Inflammatory macrophage treated with lipopolysaccharide for 4 hours (primary cell): ENCODE results near the gene LRRN4.
A peak's percentile ranks its signal among the peaks of the same experiment; 100 is the strongest.
"Not testable (repeated sequence)": the region's sequence is repeated elsewhere in the genome, so short reads cannot be mapped to it uniquely, and the experiment has no call there.

Source experiments
- DNase-seq: peaks from one replicate; pipeline ENCODE4 v3.0.0-alpha.2; 2020

The LRRN4 gene

GRCh38 chr20:6058684-6059295 lies 4.9 kb upstream of the LRRN4 start:
- DNase-seq, result no peak

DNA sequence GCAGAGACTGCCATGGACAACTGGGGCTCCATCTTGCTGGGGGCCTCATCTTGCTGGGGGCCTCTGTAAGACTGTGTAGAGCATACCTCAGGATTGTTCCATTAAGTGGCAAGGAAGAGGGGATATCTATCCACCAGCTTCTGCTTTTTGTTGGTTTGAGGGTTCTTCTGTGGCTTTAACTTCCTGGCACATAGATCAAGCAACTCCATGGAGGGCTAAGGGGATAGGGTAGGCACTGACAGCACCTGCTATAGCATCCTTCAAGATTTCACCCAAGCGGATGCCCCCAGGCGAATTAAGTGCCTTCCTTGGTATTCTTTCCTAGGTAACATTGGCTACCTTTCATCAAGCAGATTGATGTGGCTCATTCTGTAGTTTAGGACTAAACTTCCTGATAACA lies 3.8 kb upstream of the LRRN4 start:
- DNase-seq, result no peak

DNA sequence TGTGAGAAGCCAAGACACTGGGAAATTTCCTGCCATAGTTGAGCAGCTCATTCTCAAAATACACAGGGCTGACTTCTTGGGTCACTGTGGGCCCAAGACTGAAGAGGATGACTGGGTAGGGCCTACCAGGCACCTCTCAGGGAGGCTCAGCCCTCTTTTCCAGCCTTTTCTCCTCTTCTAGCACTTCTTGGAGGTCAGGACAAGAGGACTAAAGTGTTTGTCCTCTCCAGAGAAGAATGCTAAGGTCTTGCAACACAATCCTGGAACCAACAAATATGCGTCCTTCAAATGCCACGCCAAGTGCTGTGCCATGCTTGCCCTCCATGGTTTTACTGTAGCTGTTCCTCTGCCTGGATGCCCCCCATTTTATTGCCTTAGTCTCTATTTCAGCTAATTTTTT lies 3.3 kb upstream of the LRRN4 start:
- DNase-seq, result no peak

DNA sequence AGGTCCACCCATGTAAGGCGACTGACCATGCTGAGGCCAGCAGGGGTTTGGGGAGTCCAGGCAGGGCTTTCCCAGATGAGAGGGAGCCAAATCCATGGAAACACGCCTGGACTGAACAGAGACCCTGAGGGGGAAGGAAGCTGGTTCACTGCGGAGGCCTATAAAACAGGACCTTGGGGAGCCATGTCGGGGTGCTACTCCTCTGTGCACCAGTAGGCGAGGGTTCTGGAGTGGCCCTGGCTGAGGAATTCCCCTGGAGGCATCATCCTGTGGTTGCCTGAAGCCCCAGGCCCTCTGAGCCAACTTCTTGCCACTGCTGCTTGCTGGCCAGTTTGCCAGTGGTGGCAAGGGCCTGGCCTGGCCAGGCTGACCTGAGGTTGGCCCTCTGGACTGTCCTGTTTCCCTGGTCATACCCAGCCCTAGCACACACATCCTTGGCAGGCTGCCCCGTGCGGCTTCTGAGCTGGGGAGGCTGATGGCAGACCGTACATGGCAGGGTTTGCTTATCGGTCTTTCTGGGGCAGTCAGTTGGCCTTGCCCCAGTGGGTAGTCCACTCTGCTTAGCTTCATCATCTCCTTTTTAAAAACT lies 2.2 kb upstream of the LRRN4 start:
- no peak for DNase-seq

DNA sequence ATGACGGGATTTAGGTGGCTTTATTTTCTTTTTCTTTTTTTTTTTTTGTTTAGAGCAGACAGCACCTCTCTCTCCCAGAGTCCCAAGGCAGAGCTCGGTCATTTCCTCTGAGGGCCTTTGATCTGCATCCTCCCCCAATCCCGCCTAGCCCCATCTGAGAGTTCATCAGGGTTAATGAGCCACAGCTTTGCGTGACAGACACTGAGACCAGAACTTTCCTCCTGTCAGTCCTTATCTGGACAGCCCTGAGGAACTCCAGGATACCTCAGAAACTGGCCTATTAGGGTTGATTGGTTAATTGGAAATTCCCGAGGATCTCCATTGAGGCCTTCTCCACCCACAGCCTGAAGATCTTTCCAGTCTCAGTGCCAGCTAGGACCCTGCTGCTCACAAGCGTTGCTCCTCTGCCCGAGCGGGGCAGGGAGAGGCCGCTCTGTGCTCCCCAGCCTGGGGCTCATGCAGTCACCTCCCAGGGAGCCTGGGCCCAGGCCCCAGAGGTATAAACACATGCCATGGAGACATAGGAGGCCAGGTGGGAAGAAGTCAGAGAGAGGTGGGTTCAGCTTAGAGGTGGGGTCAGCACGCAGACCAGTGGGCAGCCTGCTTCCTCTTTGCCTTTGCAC lies 1.4 kb upstream of the LRRN4 start:
- no peak for DNase-seq

DNA sequence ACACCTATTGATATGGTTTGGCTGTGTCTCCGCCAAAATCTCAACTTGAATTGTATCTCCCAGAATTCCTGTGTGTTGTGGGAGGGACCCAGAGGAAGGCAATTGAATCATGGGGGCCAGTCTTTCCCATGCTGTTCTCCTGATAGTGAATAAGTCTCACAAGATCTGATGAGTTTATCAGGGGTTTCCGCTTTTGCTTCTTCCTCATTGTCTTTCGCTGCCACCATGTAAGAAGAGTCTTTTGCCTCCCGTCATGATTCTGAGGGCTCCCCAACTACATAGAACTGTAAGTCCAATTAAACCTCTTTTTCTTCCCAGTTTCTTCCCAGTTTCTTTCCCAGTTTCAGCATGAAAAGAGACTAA lies 810 bp upstream of the LRRN4 start:
- peak; percentile 13 for DNase-seq

DNA sequence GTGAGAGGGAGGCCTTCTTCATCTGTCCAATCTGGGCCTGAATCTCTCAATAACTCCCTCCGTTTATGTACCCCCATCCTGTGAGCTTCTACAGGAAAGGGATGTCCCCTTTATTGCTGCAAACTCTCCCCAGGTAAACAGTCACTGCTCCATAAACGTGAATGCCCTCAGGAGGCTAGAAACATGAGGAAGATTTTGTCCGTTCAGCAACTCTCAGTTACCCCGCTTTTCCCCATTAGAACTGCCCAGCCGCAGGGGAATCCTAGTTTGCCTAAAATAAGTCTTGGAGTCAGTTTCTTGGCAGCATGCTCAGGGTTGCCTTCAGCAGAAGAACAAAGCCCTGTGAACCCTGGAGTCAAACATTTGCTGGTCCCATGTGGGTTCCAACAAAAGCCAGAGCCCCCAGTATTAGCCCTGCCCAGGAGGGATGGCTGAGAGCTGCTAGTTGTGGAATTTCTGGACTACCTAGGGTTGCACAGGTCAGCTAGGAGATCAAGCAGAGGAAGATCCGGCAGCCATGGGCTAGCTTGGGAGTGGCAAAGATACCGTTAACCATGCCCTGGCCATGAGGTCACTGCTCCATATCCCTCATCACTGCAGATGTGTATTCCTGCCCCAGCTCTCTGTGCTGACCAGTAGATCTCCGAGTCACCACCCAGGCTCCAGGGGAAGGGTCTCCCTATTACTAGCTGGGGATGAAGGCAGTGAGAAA lies 640 bp downstream of the LRRN4 start:
- DNase-seq, result no peak

- DNase-seq, result no peak
These were observed 2.4 kb downstream of the LRRN4 start for GRCh38 chr20:6051505-6051904.

GRCh38 chr20:6048391-6048790 lies 5.5 kb downstream of the LRRN4 start:
- DNase-seq, result no peak

- no peak for DNase-seq
These were observed 7.4 kb downstream of the LRRN4 start for GRCh38 chr20:6046432-6046831.

DNA sequence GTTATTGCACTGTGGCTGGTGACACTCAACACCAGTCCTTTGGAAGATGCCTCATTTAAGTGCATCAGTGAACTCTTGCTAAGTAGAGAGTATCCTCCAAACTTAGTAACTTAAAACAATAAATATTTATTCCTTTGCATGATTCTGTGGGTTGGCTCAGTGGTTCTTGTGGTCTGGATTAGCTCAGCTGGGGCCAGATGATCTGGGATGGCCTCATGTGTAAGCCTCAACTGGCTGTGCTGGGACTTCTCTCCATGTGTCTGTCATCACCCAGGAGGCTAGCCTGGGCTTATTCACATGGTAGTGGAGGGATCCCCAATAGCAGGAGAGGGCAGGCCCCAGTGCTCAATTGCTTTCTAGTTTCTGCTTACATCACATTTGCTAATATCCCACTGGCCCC lies 8.3 kb downstream of the LRRN4 start:
- DNase-seq, result no peak

GRCh38 chr20:6044115-6044514 lies 9.7 kb downstream of the LRRN4 start:
- no peak for DNase-seq

DNA sequence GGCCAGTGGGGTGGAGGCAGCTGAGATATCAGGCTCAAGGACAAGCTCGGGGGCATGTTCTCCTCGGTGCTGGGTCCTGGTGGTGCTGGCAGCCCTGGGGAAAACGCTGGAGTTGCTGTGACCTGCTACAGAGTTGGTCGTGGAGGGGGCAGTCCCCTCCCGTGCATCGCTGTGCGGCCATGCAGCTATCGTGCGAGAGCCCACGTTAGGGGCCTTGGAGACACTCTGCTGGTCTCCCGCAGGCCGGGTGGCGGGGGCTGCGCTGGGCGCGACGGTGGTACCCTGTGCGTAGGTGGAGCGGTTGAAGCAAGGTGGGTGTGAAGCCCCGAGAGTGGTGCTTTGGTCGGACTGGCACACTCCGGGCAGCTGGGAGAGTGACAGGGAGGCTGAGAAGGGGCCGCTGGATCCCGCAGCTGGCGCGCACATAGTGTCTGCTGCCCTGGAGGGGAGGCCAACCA lies 12.0 kb downstream of the LRRN4 start:
- DNase-seq, result no peak

- no peak for DNase-seq
These were observed 12.7 kb downstream of the LRRN4 start for GRCh38 chr20:6040958-6041807.

- DNase-seq, result no peak
These were observed 13.3 kb downstream of the LRRN4 start for GRCh38 chr20:6040540-6040939.

DNA sequence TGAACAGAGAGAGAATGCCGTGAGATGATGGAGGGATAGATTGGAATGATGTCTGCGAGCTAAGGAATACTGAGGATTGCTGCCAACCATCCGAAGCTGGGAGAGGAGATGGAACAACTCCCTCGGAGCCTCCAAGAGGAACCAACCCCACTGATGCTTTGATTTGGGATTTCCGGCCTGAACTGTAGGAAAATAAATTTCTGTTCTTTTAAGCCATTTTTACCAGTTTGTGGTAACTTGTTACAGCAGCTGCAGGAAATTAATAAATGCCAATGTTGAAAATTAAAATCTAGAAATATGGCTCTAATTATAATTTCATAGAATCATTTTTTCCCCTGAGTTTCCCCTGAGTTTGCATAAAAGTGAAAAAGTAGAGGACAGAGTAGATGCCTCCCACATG lies 14.1 kb downstream of the LRRN4 start:
- DNase-seq, result no peak

DNA sequence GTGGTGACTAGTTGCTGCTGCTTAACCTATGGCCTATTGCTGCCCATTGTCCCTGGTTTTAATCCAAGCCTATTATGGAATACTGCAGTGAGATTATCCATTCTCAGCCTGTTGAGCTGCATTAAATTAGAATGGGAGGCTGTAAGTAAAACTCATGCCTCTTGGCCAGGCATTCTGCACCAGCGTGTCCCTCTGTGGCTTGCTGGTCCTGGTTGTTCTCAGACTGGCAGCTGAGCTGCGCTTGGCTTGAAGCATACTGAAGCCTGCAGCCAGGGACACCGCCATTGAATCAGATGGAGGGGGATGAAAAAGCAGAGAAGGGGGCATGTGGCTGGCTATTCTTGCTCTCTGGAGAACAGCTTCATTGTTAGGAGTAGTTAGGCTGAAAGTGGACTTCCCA lies 15.6 kb downstream of the LRRN4 start:
- no peak for DNase-seq

GRCh38 chr20:6037082-6037481 lies 16.8 kb downstream of the LRRN4 start:
- no peak for DNase-seq

GRCh38 chr20:6036213-6036612 lies 17.6 kb downstream of the LRRN4 start:
- DNase-seq, result no peak

- no peak for DNase-seq
These were observed 19.5 kb downstream of the LRRN4 start for GRCh38 chr20:6034134-6034969.

GRCh38 chr20:6032907-6033306 lies 21.0 kb downstream of the LRRN4 start:
- DNase-seq, result not testable (repeated sequence)

DNA sequence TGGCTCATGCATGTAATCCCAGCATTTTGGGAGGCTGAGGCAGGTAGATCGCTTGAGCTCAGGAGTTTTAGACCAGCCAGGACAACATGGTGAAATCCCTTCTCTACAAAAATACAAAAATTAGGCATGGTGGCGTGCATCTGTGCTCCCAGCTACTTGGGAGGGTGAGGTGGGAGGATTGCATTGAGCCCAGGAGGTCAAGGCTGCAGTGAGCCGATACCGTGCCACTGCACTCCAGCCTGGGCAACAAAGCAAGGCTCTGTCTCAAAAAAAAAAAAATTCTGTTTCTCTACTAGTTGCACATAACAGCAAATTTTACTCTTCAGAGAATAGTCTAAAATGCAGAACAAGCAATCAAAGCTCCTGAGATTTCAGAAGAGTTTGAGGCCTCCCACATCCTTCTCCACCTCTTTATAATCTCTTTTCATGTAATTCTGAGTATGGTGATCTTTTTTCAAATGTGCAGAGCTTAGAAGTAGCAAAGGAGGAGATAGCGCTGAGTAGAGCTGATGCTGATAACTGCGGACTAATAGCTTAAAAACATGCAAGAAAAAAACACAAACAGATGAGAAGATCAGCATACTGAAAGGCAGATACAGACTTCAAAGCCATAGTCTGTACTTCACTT lies 23.3 kb downstream of the LRRN4 start:
- DNase-seq, result no peak
